Loucy (cell line): ENCODE data around the gene GPR12.

Experiments used
- H2AFZ ChIP-seq: fragments of 200-600 bp; sonication (generic); 2 replicates; pipeline ENCODE4 v1.6.0; 2016; ENCODE audit warnings: antibody characterized with exemption, mild to moderate bottlenecking, low read length, moderate library complexity
- H3F3A ChIP-seq: fragments of 200-600 bp; 2 replicates; pipeline ENCODE4 v1.6.0; 2016; ENCODE audit warnings: antibody characterized with exemption, low read depth, mild to moderate bottlenecking
- H3K27me3 ChIP-seq: fragments of 200-600 bp; sonication (generic); 2 replicates; pipeline ENCODE4 v1.6.1; 2014; ENCODE audit warnings: low read length, mild to moderate bottlenecking; ENCODE audit not compliant: insufficient read depth, poor library complexity, severe bottlenecking
- H3K36me3 ChIP-seq: fragments of 200-600 bp; sonication (generic); 2 replicates; pipeline ENCODE4 v1.6.1; 2016; ENCODE audit warnings: low read length; ENCODE audit not compliant: insufficient read depth
- H3K4me1 ChIP-seq: fragments of 200-600 bp; sonication (generic); 2 replicates; pipeline ENCODE4 v1.5.1; 2014; ENCODE audit warnings: low read length, mild to moderate bottlenecking; ENCODE audit not compliant: insufficient read depth, poor library complexity, severe bottlenecking
- H3K4me2 ChIP-seq: fragments of 200-600 bp; sonication (generic); 2 replicates; pipeline ENCODE4 v1.6.0; 2014; ENCODE audit warnings: antibody characterized with exemption, low read length, low read depth, mild to moderate bottlenecking; ENCODE audit not compliant: poor library complexity, severe bottlenecking
- H3K4me3 ChIP-seq: fragments of 200-600 bp; sonication (generic); 2 replicates; pipeline ENCODE4 v1.5.1; 2014; ENCODE audit warnings: low read length, mild to moderate bottlenecking, mixed read lengths; ENCODE audit not compliant: poor library complexity, severe bottlenecking
- H3K79me2 ChIP-seq: fragments of 200-600 bp; sonication (generic); 2 replicates; pipeline ENCODE4 v1.6.1; 2014; ENCODE audit warnings: low read length; ENCODE audit not compliant: insufficient read depth
- H3K9ac ChIP-seq: fragments of 200-600 bp; sonication (generic); 2 replicates; pipeline ENCODE4 v1.6.0; 2014; ENCODE audit warnings: mild to moderate bottlenecking, low read depth, low read length, moderate library complexity; ENCODE audit not compliant: poor library complexity, severe bottlenecking
- H3K9me2 ChIP-seq: fragments of 200-600 bp; sonication (generic); replicated peaks from 2 replicates; pipeline ENCODE4 v1.6.1; 2016; ENCODE audit warnings: low read depth, low read length, mixed read lengths
- H3K9me3 ChIP-seq: fragments of 200-600 bp; sonication (generic); 2 replicates; pipeline ENCODE4 v1.6.1; 2014; ENCODE audit warnings: mild to moderate bottlenecking, antibody characterized with exemption, low read length, low read depth; ENCODE audit not compliant: insufficient read depth
- H4K20me1 ChIP-seq: fragments of 200-600 bp; sonication (generic); 2 replicates; pipeline ENCODE4 v1.6.0; 2014; ENCODE audit warnings: antibody characterized with exemption, low read length, mild to moderate bottlenecking; ENCODE audit not compliant: insufficient read depth, poor library complexity, severe bottlenecking
- EZH2phosphoT487 ChIP-seq: fragments of 200-600 bp; IDR thresholded peaks from 2 replicates; pipeline ENCODE4 v1.6.1; 2018; ENCODE audit warnings: antibody characterized with exemption, mild to moderate bottlenecking, moderate library complexity, borderline replicate concordance
- TF ChIP-seq, protein P1 (sequence below): fragments of 200-600 bp; sonication (generic); conservative IDR thresholded peaks from 2 replicates; pipeline ENCODE4 v1.5.1; 2014; ENCODE audit warnings: mild to moderate bottlenecking, antibody characterized with exemption, low read length

Gene GPR12, protein sequence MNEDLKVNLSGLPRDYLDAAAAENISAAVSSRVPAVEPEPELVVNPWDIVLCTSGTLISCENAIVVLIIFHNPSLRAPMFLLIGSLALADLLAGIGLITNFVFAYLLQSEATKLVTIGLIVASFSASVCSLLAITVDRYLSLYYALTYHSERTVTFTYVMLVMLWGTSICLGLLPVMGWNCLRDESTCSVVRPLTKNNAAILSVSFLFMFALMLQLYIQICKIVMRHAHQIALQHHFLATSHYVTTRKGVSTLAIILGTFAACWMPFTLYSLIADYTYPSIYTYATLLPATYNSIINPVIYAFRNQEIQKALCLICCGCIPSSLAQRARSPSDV

DNA sequence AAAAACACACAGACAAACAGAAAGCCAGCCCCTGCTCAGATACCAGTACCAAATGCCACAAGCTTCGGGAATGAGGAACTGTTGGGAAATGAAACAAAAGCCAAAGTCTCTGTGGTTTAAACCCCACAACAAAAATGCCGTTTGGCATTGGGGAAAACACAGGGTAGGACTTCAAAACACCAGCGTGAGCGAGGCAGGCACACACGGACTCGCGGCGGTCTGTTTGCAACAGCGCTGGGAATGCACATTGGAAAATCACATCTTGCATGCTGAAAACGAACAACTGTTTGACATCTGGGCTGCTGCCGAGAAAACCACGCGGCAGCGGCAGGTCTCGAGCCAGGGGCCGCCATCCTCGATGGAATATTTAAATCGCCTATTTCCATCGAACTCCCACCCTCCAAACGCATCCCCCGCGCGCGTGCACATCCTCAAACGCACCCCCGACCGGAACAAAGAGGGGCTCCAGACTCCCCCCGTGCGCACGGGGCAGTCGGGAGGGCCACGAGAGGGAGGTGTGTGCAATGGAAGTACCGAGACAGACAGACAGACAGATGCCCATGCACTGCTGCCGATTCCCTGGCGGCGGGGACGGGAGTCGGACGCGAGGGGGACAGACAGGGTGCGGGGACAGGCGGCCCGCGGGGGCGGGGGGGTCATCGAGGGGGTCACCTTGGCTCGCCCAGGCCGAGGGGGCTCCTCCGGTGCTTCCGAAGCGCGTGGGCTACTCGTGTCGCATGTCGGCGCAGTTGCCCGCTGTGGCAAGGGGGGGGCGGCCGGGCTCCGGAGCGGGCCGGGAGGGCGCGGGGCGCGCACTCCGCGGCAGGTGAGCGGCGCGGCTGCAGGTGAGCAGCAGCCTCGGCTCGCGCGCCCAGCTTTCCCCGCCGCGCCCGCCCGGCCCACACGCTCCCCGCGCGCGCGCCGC is at the start of gene GPR12:
TSS of gene GPR12 (minus strand) at position 880 of the 925 bp plus-strand sequence. CDS start 959 bp downstream, outside the sequence.
- Histone ChIP-seq H2AFZ (no peak within 1 kb of the TSS), H3F3A (no peaks in the 10 kb centered on the region), H3K36me3 (no peaks in the 10 kb centered on the region), H4K20me1 (no peaks in the 10 kb centered on the region), H3K4me3 (no peak within 1 kb of the TSS), H3K79me2 (no peaks in the 10 kb centered on the region), H3K4me1 (peaks cover 23% of the 10 kb centered on the region), H3K9ac (no peak within 1 kb of the TSS), H3K9me2 (no peaks in the 10 kb centered on the region), H3K4me2 (no peak within 1 kb of the TSS), H3K9me3 (no peaks in the 10 kb centered on the region), H3K27me3 (no peaks in the 10 kb centered on the region)
- TF ChIP-seq, protein P1, sequence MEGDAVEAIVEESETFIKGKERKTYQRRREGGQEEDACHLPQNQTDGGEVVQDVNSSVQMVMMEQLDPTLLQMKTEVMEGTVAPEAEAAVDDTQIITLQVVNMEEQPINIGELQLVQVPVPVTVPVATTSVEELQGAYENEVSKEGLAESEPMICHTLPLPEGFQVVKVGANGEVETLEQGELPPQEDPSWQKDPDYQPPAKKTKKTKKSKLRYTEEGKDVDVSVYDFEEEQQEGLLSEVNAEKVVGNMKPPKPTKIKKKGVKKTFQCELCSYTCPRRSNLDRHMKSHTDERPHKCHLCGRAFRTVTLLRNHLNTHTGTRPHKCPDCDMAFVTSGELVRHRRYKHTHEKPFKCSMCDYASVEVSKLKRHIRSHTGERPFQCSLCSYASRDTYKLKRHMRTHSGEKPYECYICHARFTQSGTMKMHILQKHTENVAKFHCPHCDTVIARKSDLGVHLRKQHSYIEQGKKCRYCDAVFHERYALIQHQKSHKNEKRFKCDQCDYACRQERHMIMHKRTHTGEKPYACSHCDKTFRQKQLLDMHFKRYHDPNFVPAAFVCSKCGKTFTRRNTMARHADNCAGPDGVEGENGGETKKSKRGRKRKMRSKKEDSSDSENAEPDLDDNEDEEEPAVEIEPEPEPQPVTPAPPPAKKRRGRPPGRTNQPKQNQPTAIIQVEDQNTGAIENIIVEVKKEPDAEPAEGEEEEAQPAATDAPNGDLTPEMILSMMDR: no peak
- TF ChIP-seq EZH2phosphoT487: no peak

DNA sequence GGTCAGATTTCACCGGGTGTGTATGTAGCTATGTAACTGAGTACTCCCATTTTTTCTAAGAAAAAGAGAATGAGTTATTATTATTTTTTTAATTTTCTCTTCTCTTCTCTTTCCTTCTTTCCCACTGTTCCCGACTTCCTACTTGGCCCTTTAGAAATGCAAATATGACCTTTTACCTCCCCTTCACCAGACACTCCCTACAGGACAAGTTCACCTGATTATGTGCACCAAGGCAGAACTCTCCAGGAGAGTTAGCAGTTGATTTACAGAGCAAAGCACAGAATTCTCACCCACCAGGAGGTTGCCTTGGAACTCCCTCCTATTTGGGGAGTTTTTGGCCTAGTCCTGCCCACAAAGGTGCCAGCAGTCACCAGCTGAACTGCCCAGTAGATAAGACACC is 49.5 kb upstream of the GPR12 start:
- no peaks in the 10 kb centered on the region for H4K20me1 ChIP-seq
- H3K9me3 ChIP-seq: no peaks in the 10 kb centered on the region
- no peak overlapping the region for H3K9ac ChIP-seq
- no peaks in the 10 kb centered on the region for H3K79me2 ChIP-seq
- no peak overlapping the region for H3K4me3 ChIP-seq
- peaks cover 14% of the 10 kb centered on the region for H3K27me3 ChIP-seq
- H3F3A ChIP-seq: no peaks in the 10 kb centered on the region
- H3K9me2 ChIP-seq: no peaks in the 10 kb centered on the region
- no peaks in the 10 kb centered on the region for H3K36me3 ChIP-seq
- TF ChIP-seq EZH2phosphoT487: no peak
- TF ChIP-seq, protein P1: no peak
- H2AFZ ChIP-seq: no peak overlapping the region
- no peak overlapping the region for H3K4me2 ChIP-seq
- no peaks in the 10 kb centered on the region for H3K4me1 ChIP-seq

DNA sequence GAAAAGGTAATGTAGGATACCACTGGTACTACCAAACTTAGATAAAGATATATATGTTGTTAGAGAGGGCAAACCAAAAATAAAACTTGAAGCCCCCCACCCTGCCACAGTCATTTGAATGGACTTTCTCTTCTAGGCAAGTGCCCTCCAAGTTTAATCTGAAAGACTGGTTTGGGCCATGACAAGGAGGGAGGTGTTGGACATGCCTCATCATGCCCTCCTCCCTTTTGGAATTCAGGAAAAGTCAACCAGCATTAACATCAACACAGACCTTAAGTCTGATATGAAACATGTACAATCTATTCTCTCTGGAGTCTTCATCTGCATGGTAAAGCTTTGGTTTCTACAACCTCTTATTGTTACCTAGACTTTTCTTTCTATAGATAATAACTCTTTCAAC is 46.3 kb upstream of the GPR12 start:
- H3K9me3 ChIP-seq: 0 out of 2 replicates have a peak, but pooled peaks cover 5% of the 10 kb centered on the region
- H3K9me2 ChIP-seq: no peaks in the 10 kb centered on the region

More for the DNA sequence above, 46.3 kb upstream of the GPR12 start:
- no peaks in the 10 kb centered on the region for H3F3A ChIP-seq
- TF ChIP-seq EZH2phosphoT487: no peak
- TF ChIP-seq, protein P1: no peak
- H3K4me3 ChIP-seq: no peak overlapping the region
- no peak overlapping the region for H2AFZ ChIP-seq
- H3K9ac ChIP-seq: no peak overlapping the region
- no peaks in the 10 kb centered on the region for H3K4me1 ChIP-seq
- no peaks in the 10 kb centered on the region for H4K20me1 ChIP-seq
- H3K36me3 ChIP-seq: no peaks in the 10 kb centered on the region
- H3K4me2 ChIP-seq: no peak overlapping the region
- no peaks in the 10 kb centered on the region for H3K79me2 ChIP-seq
- H3K27me3 ChIP-seq: peaks cover 14% of the 10 kb centered on the region
